HTERT RPE-1 (cell line): ENCODE results near the gene VSIR.

Source experiments
- in situ Hi-C: fragments of 300-500 bp; cut with MboI; formaldehyde crosslinking; loops from 4 replicates; pipeline ENCODE4 v1.14.3; 2020; ENCODE audit warnings: low sequenced_read_pairs

The VSIR gene

GRCh38 chr10:71715860-71716259, 57.5 kb downstream of the VSIR start:
- in situ Hi-C loops: no loop called here

GRCh38 chr10:71715026-71715425, 58.3 kb downstream of the VSIR start:
- in situ Hi-C loops: no loop called here

- in situ Hi-C loops: no loop called here
These were observed 58.7 kb downstream of the VSIR start for GRCh38 chr10:71714592-71714991.

GRCh38 chr10:71714031-71714410, 59.3 kb downstream of the VSIR start:
- in situ Hi-C loops: no loop called here

GRCh38 chr10:71713135-71714030, 59.9 kb downstream of the VSIR start:
- in situ Hi-C loops: no loop called here

- in situ Hi-C loops: no loop called here
These were observed 60.7 kb downstream of the VSIR start for GRCh38 chr10:71712572-71713134.

- in situ Hi-C loops: no loop called here
These were observed 61.1 kb downstream of the VSIR start for GRCh38 chr10:71712170-71712569.

GRCh38 chr10:71711052-71711623, 62.2 kb downstream of the VSIR start:
- in situ Hi-C loops: no loop called here

- in situ Hi-C loops: no loop called here
These were observed 62.8 kb downstream of the VSIR start for GRCh38 chr10:71710519-71710918.

GRCh38 chr10:71708897-71709882, 64.1 kb downstream of the VSIR start:
- in situ Hi-C loops: no loop called here

GRCh38 chr10:71708301-71708703, 65.0 kb downstream of the VSIR start:
- in situ Hi-C loops: no loop called here

- in situ Hi-C loops: no loop called here
These were observed 66.0 kb downstream of the VSIR start for GRCh38 chr10:71707240-71707789.

- in situ Hi-C loops: no loop called here
These were observed 66.9 kb downstream of the VSIR start for GRCh38 chr10:71706216-71707121.

GRCh38 chr10:71705582-71705981, 67.7 kb downstream of the VSIR start:
- in situ Hi-C loops: no loop called here

- in situ Hi-C loops: no loop called here
These were observed 68.5 kb downstream of the VSIR start for GRCh38 chr10:71704816-71705215.

- in situ Hi-C loops: no loop called here
These were observed 69.7 kb downstream of the VSIR start for GRCh38 chr10:71703577-71703976.

- in situ Hi-C loops: no loop called here
These were observed 71.7 kb downstream of the VSIR start for GRCh38 chr10:71701496-71702132.

GRCh38 chr10:71700731-71701368, 72.5 kb downstream of the VSIR start:
- in situ Hi-C loops: no loop called here

GRCh38 chr10:71698737-71699136, 74.6 kb downstream of the VSIR start:
- in situ Hi-C loops: no loop called here
